H9 (cell line): ENCODE measurements around the gene NUP85. TPM values are rescaled to one million over a fixed set of nuclear protein-coding genes. Genes with fewer than 3 reads are reported as not detected.
A peak's percentile ranks its signal among the peaks of the same experiment; 100 is the strongest.

ENCODE experiments used
- DNase-seq: peaks from one replicate; pipeline ENCODE4 v3.0.0-alpha.2; 2017
- H2AFZ ChIP-seq: one replicate; pipeline ENCODE4 v1.6.1; 2013; ENCODE audit warnings: mild to moderate bottlenecking, low read length, control low read depth, moderate library complexity
- H2AK5ac ChIP-seq: 2 replicates; pipeline ENCODE4 v1.6.1; 2013; ENCODE audit warnings: low read length, control low read depth, mixed read lengths; ENCODE audit not compliant: insufficient read length
- H2BK120ac ChIP-seq: one replicate; pipeline ENCODE4 v1.6.1; 2013; ENCODE audit warnings: low read depth, mild to moderate bottlenecking, low read length, control low read depth, inconsistent platforms; ENCODE audit not compliant: poor library complexity, severe bottlenecking
- H2BK12ac ChIP-seq: 2 replicates; pipeline ENCODE4 v1.6.1; 2013; ENCODE audit warnings: low read length, control low read depth, mixed read lengths, low read depth; ENCODE audit not compliant: insufficient read length
- H2BK15ac ChIP-seq: 2 replicates; pipeline ENCODE4 v1.6.1; 2013; ENCODE audit warnings: low read depth, low read length, control low read depth
- H2BK20ac ChIP-seq: one replicate; pipeline ENCODE4 v1.6.1; 2013; ENCODE audit warnings: low read depth, mild to moderate bottlenecking, low read length, control low read depth, inconsistent platforms; ENCODE audit not compliant: poor library complexity, severe bottlenecking
- H2BK5ac ChIP-seq: 2 replicates; pipeline ENCODE4 v1.6.1; 2013; ENCODE audit warnings: low read length, control low read depth, mixed read lengths; ENCODE audit not compliant: insufficient read length
- H3K14ac ChIP-seq: 2 replicates; pipeline ENCODE4 v1.6.1; 2013; ENCODE audit warnings: low read length, control low read depth; ENCODE audit not compliant: insufficient read depth
- H3K18ac ChIP-seq: 2 replicates; pipeline ENCODE4 v1.6.1; 2013; ENCODE audit warnings: low read depth, mild to moderate bottlenecking, mixed read lengths, low read length, control low read depth; ENCODE audit not compliant: insufficient read length
- H3K23ac ChIP-seq: 2 replicates; pipeline ENCODE4 v1.6.1; 2013; ENCODE audit warnings: low read length, control low read depth, mixed read lengths, low read depth; ENCODE audit not compliant: insufficient read length
- H3K23me2 ChIP-seq: 2 replicates; pipeline ENCODE4 v1.6.1; 2013; ENCODE audit warnings: low read depth, mild to moderate bottlenecking, mixed read lengths, low read length, control low read depth; ENCODE audit not compliant: insufficient read length, poor library complexity, severe bottlenecking
- H3K27ac ChIP-seq: 2 replicates; pipeline ENCODE4 v1.5.1; 2013; ENCODE audit warnings: low read length, control low read depth, mixed read lengths, low read depth; ENCODE audit not compliant: insufficient read length
- H3K27me3 ChIP-seq: 2 replicates; pipeline ENCODE4 v1.6.1; 2013; ENCODE audit warnings: low read length, control low read depth, inconsistent platforms; ENCODE audit not compliant: insufficient read depth
- H3K4ac ChIP-seq: 2 replicates; pipeline ENCODE4 v1.6.1; 2013; ENCODE audit warnings: low read depth, mild to moderate bottlenecking, control low read depth, inconsistent platforms, low read length, moderate library complexity
- H3K4me1 ChIP-seq: 2 replicates; pipeline ENCODE4 v1.6.1; 2013; ENCODE audit warnings: low read length, control low read depth, inconsistent platforms; ENCODE audit not compliant: insufficient read depth
- H3K4me2 ChIP-seq: 2 replicates; pipeline ENCODE4 v1.6.1; 2013; ENCODE audit warnings: low read length, control low read depth, mixed read lengths; ENCODE audit not compliant: insufficient read length, insufficient read depth
- H3K56ac ChIP-seq: 2 replicates; pipeline ENCODE4 v1.6.1; 2013; ENCODE audit warnings: low read depth, mild to moderate bottlenecking, mixed read lengths, low read length, control low read depth; ENCODE audit not compliant: insufficient read length
- H3K79me1 ChIP-seq: 2 replicates; pipeline ENCODE4 v1.6.1; 2013; ENCODE audit warnings: low read depth, mild to moderate bottlenecking, moderate library complexity, low read length, control low read depth, inconsistent platforms; ENCODE audit not compliant: insufficient read depth, poor library complexity, severe bottlenecking
- H3K79me2 ChIP-seq: 2 replicates; pipeline ENCODE4 v1.6.1; 2013; ENCODE audit warnings: low read length, control low read depth, inconsistent platforms; ENCODE audit not compliant: insufficient read depth
- H3K9ac ChIP-seq: 2 replicates; pipeline ENCODE4 v1.6.1; 2013; ENCODE audit warnings: low read length, control low read depth, mixed read lengths; ENCODE audit not compliant: insufficient read length; ENCODE audit errors: extremely low read depth
- H3K9me3 ChIP-seq: one replicate; pipeline ENCODE4 v1.6.1; 2013; ENCODE audit warnings: low read depth, low read length, inconsistent platforms; ENCODE audit not compliant: control insufficient read depth
- H3T11ph ChIP-seq: one replicate; pipeline ENCODE4 v1.6.1; 2013; ENCODE audit warnings: mild to moderate bottlenecking, low read length, control low read depth, inconsistent platforms
- H4K20me1 ChIP-seq: one replicate; pipeline ENCODE4 v1.6.1; 2013; ENCODE audit not compliant: control insufficient read depth, insufficient read length, insufficient read depth
- H4K5ac ChIP-seq: 2 replicates; pipeline ENCODE4 v1.6.1; 2013; ENCODE audit warnings: low read depth, mild to moderate bottlenecking, mixed read lengths, low read length, control low read depth; ENCODE audit not compliant: insufficient read length
- H4K8ac ChIP-seq: replicated peaks from 2 replicates; pipeline ENCODE4 v1.6.1; 2013; ENCODE audit warnings: low read length, control low read depth, mixed read lengths, low read depth; ENCODE audit not compliant: insufficient read length
- H4K91ac ChIP-seq: 2 replicates; pipeline ENCODE4 v1.6.1; 2013; ENCODE audit warnings: low read depth, mild to moderate bottlenecking, moderate library complexity, mixed read lengths, low read length, control low read depth; ENCODE audit not compliant: insufficient read length
- H3K27ac Mint-ChIP-seq, 3 experiments: 2 replicates in 2 of 3; 3 replicates in 1 of 3; pipeline ENCODE4 v1.8.0; 2020 to 2021; ENCODE audit warnings: mixed read lengths in 3 of 3, mild to moderate bottlenecking in 1 of 3, moderate library complexity in 1 of 3
- H3K27me3 Mint-ChIP-seq: 2 replicates; pipeline ENCODE4 v1.8.0; 2021; ENCODE audit warnings: low read depth, mild to moderate bottlenecking, moderate library complexity, mixed read lengths
- H3K36me3 Mint-ChIP-seq, 3 experiments: 2 replicates in 2 of 3; 3 replicates in 1 of 3; pipeline ENCODE4 v1.8.0; 2020 to 2021; ENCODE audit warnings: low read depth in 3 of 3, mixed read lengths in 3 of 3; ENCODE audit not compliant: insufficient read depth in 1 of 3
- H3K4me1 Mint-ChIP-seq, 2 experiments: 2 replicates each; pipeline ENCODE4 v1.8.0; 2020; ENCODE audit warnings: mixed read lengths in 2 of 2
- H3K4me3 Mint-ChIP-seq, 2 experiments: 2 replicates in 1 of 2; 3 replicates in 1 of 2; pipeline ENCODE4 v1.8.0; 2020 to 2021; ENCODE audit warnings: mild to moderate bottlenecking in 2 of 2, mixed read lengths in 2 of 2, moderate library complexity in 1 of 2
- H3K9me3 Mint-ChIP-seq, 2 experiments: 2 replicates in 1 of 2; 3 replicates in 1 of 2; pipeline ENCODE4 v1.8.0; 2020; ENCODE audit warnings: mild to moderate bottlenecking in 2 of 2, mixed read lengths in 2 of 2, moderate library complexity in 1 of 2
- CTCF ChIP-seq: fragments of 200-600 bp; sonication (generic); conservative IDR thresholded peaks from 3 replicates; pipeline ENCODE4 v1.8.0; 2021; ENCODE audit warnings: antibody characterized with exemption, mild to moderate bottlenecking
- whole genome bisulfite sequencing: extraction: QIAGEN DNeasy Blood & Tissue Kit; methylation state at CpG from one replicate; pipeline ENCODE4 v1.1.7; 2013; ENCODE audit warnings: missing lambda C conversion rate, low lambda C conversion rate, mixed read lengths; ENCODE audit not compliant: insufficient read length; ENCODE audit errors: extremely low coverage; 5-methylcytosine and 5-hydroxymethylcytosine counted together
- total RNA-seq: library from RNA; stranded (reverse); gene quantifications from 2 replicates; pipeline ENCODE4 v1.2.1, GENCODE V29; 2021

The NUP85 gene
- total RNA-seq, 1 experiment from 2014 or later, result 145 TPM

- Histone ChIP-seq H3K23ac (no peak overlapping the region), H3K23me2 (no peaks in the 10 kb centered on the region), H3K27me3 (no peaks in the 10 kb centered on the region), H4K5ac (no peak overlapping the region), H3K14ac (no peak overlapping the region), H2AK5ac (no peak overlapping the region), H3K4me2 (no peak overlapping the region), H3K9ac (no peak overlapping the region), H2BK12ac (no peak overlapping the region), H2BK120ac (no peak overlapping the region), H3K79me1 (no peaks in the 10 kb centered on the region), H3K56ac (no peak overlapping the region), H3K4me1 (no peaks in the 10 kb centered on the region), H3K18ac (no peak overlapping the region), H3K27ac (no peak overlapping the region), H2AFZ (no peak overlapping the region), H3K9me3 (no peaks in the 10 kb centered on the region), H2BK20ac (no peak overlapping the region), H3K4ac (no peak overlapping the region), H3K79me2 (no peaks in the 10 kb centered on the region), H4K91ac (no peak overlapping the region), H2BK5ac (no peak overlapping the region), H2BK15ac (no peak overlapping the region), H4K20me1 (no peaks in the 10 kb centered on the region), H4K8ac (no peak overlapping the region), H3T11ph (no peak overlapping the region)
- TF ChIP-seq CTCF, result no peak
- WGBS, result no CpG with 5 or more reads among the region's 4 CpGs
- peaks cover 11 to 18% of the 10 kb centered on the region in 2 experiments for H3K4me1 Mint-ChIP-seq
- H3K9me3 Mint-ChIP-seq, result peaks cover 0 to 4% of the 10 kb centered on the region in 2 experiments; a peak in 1 of 5 replicates
- H3K36me3 Mint-ChIP-seq, result peaks cover 2 to 14% (median 8%) of the 10 kb centered on the region in 3 experiments; a peak in 5 of 7 replicates
- H3K27me3 Mint-ChIP-seq, result peaks cover 2% of the 10 kb centered on the region; the same call in 1 of the 2 replicates
- DNase-seq, result no peak
- H3K27ac Mint-ChIP-seq, result peak overlapping the region in 2 of 3 experiments; percentile 76 to 84; a peak in 4 of 7 replicates
- H3K4me3 Mint-ChIP-seq, result no peak overlapping the region
Measured at GRCh38 chr17:75159196-75160031, 46.1 kb upstream of the NUP85 start.
